Stimulated activated memory B cell treated with anti-CD40 and anti-IgM and Interleukin-4, amounts not matched to agents 10 μg/mL and 1 μg/mL and 100 μg/mL, for 72 hours (primary cell): ENCODE results near the gene ZNF646.
"Not testable (repeated sequence)": the region's sequence is repeated elsewhere in the genome, so short reads cannot be mapped to it uniquely, and the experiment has no call there.

Experiments used
- ATAC-seq: fragments of 150-1000 bp; cut with Tn5 transposase; 2 replicates; pipeline ENCODE4 v1.10.0; 2021
- H3K27ac Mint-ChIP-seq: one replicate; pipeline ENCODE4 v1.8.0; 2022; ENCODE audit warnings: mild to moderate bottlenecking, mixed read lengths
- H3K27me3 Mint-ChIP-seq: one replicate; pipeline ENCODE4 v1.8.0; 2022; ENCODE audit warnings: mixed read lengths
- H3K36me3 Mint-ChIP-seq: one replicate; pipeline ENCODE4 v1.8.0; 2022; ENCODE audit warnings: mixed read lengths
- H3K4me1 Mint-ChIP-seq: one replicate; pipeline ENCODE4 v1.8.0; 2022; ENCODE audit warnings: mixed read lengths
- H3K4me3 Mint-ChIP-seq: one replicate; pipeline ENCODE4 v1.8.0; 2022; ENCODE audit warnings: mild to moderate bottlenecking, moderate library complexity, mixed read lengths
- H3K9me3 Mint-ChIP-seq: one replicate; pipeline ENCODE4 v1.8.0; 2022; ENCODE audit warnings: mixed read lengths

The ZNF646 gene

GRCh38 chr16:31086629-31086906 is 12.3 kb downstream of the ZNF646 start:
- H3K9me3 Mint-ChIP-seq: no peaks in the 10 kb centered on the region
- peaks cover 21% of the 10 kb centered on the region for H3K36me3 Mint-ChIP-seq
- no peak overlapping the region for H3K27ac Mint-ChIP-seq
- no peaks in the 10 kb centered on the region for H3K27me3 Mint-ChIP-seq
- H3K4me3 Mint-ChIP-seq: no peak overlapping the region
- peaks cover 10% of the 10 kb centered on the region for H3K4me1 Mint-ChIP-seq
- ATAC-seq: no peak

- Mint-ChIP-seq H3K36me3 (peaks cover 15% of the 10 kb centered on the region), H3K4me1 (peaks cover 1% of the 10 kb centered on the region), H3K9me3 (no peaks in the 10 kb centered on the region), H3K27me3 (no peaks in the 10 kb centered on the region), H3K27ac (no peak overlapping the region), H3K4me3 (no peak overlapping the region)
- no peak for ATAC-seq
Measured at GRCh38 chr16:31087481-31087880, 13.3 kb downstream of the ZNF646 start.

- Mint-ChIP-seq H3K27ac (no peak overlapping the region), H3K36me3 (peaks cover 13% of the 10 kb centered on the region), H3K27me3 (no peaks in the 10 kb centered on the region), H3K4me1 (no peaks in the 10 kb centered on the region), H3K4me3 (no peak overlapping the region), H3K9me3 (no peaks in the 10 kb centered on the region)
- ATAC-seq: no peak
Measured at GRCh38 chr16:31087971-31088370, 13.7 kb downstream of the ZNF646 start.

- Mint-ChIP-seq H3K4me1 (peaks cover 5% of the 10 kb centered on the region), H3K27me3 (no peaks in the 10 kb centered on the region), H3K4me3 (no peak within 1 kb of the TSS), H3K9me3 (no peaks in the 10 kb centered on the region), H3K27ac (no peak within 1 kb of the TSS), H3K36me3 (peaks cover 8% of the 10 kb centered on the region)
- no peak for ATAC-seq
Measured at GRCh38 chr16:31088459-31089183, 14.4 kb downstream of the ZNF646 start, which contains the start of gene PRSS53. Gene PRSS53, minus strand, starts transcription at chr16:31088943. Its CDS starts 134 bp downstream, at chr16:31088809.

DNA sequence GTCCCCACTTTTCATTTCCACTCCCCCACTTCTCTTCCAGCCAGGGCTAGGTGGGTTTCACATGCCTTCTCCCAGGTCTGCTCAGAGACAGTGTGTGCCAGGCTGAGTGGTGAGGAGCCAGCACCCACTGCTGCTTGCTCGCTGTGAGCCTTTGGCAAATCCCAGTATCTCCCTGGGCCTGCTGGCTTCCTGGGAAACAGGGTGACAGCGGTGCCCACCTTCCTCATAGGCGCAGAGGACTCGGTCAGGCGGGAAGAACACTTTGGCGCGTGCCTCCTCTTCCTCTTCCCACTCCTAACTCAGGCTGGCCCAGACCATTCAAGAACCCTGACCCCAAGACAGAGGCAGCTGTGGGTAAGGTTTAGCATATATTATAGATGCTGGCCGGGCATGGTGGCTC is 15.0 kb downstream of the ZNF646 start:
- no peak overlapping the region for H3K27ac Mint-ChIP-seq
- H3K36me3 Mint-ChIP-seq: peaks cover 8% of the 10 kb centered on the region
- no peak for ATAC-seq
- H3K4me1 Mint-ChIP-seq: peaks cover 11% of the 10 kb centered on the region
- no peaks in the 10 kb centered on the region for H3K27me3 Mint-ChIP-seq
- H3K9me3 Mint-ChIP-seq: no peaks in the 10 kb centered on the region
- no peak overlapping the region for H3K4me3 Mint-ChIP-seq

DNA sequence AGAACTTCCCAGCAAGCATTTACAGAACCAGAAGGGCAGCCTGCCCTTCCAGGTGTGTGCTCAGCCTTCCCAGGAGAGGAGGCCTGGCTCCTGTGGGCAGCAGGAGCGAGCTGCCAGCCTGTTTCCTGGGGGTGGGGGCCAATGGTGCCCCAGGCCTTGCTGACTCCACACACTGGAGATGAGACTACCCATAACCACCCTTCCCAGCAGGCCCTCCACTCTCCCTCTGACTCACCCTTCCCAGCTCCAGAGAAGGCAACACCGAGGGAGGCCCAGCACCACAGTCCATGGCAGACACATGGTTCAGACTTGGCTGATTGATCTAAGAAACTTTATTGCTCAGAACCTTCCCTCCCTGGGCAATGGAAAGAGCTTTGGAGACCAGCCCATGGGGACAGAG is 16.3 kb downstream of the ZNF646 start:
- Mint-ChIP-seq H3K36me3 (peaks cover 8% of the 10 kb centered on the region), H3K4me1 (peaks cover 19% of the 10 kb centered on the region), H3K27me3 (no peaks in the 10 kb centered on the region), H3K9me3 (no peaks in the 10 kb centered on the region), H3K4me3 (no peak overlapping the region), H3K27ac (no peak overlapping the region)
- ATAC-seq: no peak

- Mint-ChIP-seq H3K4me1 (peaks cover 30% of the 10 kb centered on the region), H3K27ac (no peak overlapping the region)
Measured at GRCh38 chr16:31092330-31092729, 18.1 kb downstream of the ZNF646 start.

GRCh38 chr16:31093132-31093703 is 19.0 kb downstream of the ZNF646 start:
- no peak for ATAC-seq
- peak overlapping the region; percentile 83 for H3K27ac Mint-ChIP-seq
- peaks cover 30% of the 10 kb centered on the region for H3K4me1 Mint-ChIP-seq
- H3K4me3 Mint-ChIP-seq: peak overlapping the region; percentile 58
- H3K9me3 Mint-ChIP-seq: no peaks in the 10 kb centered on the region
- H3K27me3 Mint-ChIP-seq: no peaks in the 10 kb centered on the region
- peaks cover 8% of the 10 kb centered on the region for H3K36me3 Mint-ChIP-seq

More at GRCh38 chr16:31092330-31092729, 18.1 kb downstream of the ZNF646 start:
- Mint-ChIP-seq H3K36me3 (peaks cover 8% of the 10 kb centered on the region), H3K4me3 (no peak overlapping the region), H3K27me3 (no peaks in the 10 kb centered on the region), H3K9me3 (no peaks in the 10 kb centered on the region)
- no peak for ATAC-seq

- Mint-ChIP-seq H3K9me3 (no peaks in the 10 kb centered on the region), H3K36me3 (peaks cover 8% of the 10 kb centered on the region), H3K27ac (peak overlapping the region; percentile 83), H3K4me1 (peaks cover 30% of the 10 kb centered on the region), H3K27me3 (no peaks in the 10 kb centered on the region), H3K4me3 (peak overlapping the region; percentile 99)
- no peak for ATAC-seq
Measured at GRCh38 chr16:31094088-31094423, 19.8 kb downstream of the ZNF646 start.

DNA sequence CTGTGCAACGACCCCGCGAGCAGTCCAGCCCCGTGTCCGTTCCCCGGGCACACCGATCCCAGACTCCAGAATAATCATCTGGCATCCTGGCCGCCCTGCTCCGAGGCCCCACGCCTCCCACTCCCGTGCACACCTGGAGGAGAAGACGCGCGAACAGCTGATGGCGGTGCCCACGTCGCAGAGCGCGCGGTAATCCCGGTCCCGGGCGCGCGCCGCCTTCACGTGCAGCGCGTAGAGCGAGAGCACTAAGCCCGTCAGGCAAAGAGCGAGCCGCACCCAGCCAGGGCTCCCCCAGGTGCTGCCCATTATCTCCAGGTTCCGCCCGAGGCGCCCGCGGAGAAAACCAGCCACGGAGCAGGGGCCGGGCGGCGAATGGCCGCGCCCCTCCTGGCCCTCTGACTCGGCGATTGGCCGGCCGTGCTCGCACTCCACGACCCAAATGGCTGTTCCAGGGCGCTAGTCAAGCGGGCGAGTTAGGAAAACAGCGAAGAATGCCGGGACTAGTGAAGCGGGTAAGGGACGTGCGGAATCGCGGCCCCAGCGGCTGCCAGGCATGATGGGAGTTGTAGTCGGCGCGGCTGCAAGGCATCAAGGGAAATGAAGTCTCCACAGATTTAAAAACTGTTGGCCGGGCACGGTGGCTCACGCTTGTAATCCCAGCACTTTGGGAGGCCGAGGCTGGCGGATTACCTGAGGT is 20.4 kb downstream of the ZNF646 start, which contains the start of gene VKORC1:
Gene VKORC1 (minus strand): TSS at position 374 of the 697 bp plus-strand sequence. CDS start 68 bp downstream, at position 306.
- ATAC-seq: peak; percentile 95

GRCh38 chr16:31099860-31100638 is 25.8 kb downstream of the ZNF646 start:
- Mint-ChIP-seq H3K4me3 (no peak overlapping the region), H3K27ac (no peak overlapping the region), H3K9me3 (no peaks in the 10 kb centered on the region), H3K36me3 (no peaks in the 10 kb centered on the region), H3K27me3 (no peaks in the 10 kb centered on the region), H3K4me1 (peaks cover 15% of the 10 kb centered on the region)
- ATAC-seq: no peak

More for the DNA sequence above, 20.4 kb downstream of the ZNF646 start, which contains the start of gene VKORC1:
- Mint-ChIP-seq H3K4me3 (peak within 1 kb of the TSS; percentile 99), H3K4me1 (peaks cover 30% of the 10 kb centered on the region), H3K27me3 (no peaks in the 10 kb centered on the region), H3K27ac (peak within 1 kb of the TSS; percentile 83), H3K9me3 (no peaks in the 10 kb centered on the region), H3K36me3 (peaks cover 3% of the 10 kb centered on the region)

- H3K36me3 Mint-ChIP-seq, H3K27me3 Mint-ChIP-seq, ATAC-seq, H3K4me3 Mint-ChIP-seq, H3K4me1 Mint-ChIP-seq, H3K9me3 Mint-ChIP-seq, H3K27ac Mint-ChIP-seq: not testable (repeated sequence)
Measured at GRCh38 chr16:31100876-31101641, 26.8 kb downstream of the ZNF646 start.

DNA sequence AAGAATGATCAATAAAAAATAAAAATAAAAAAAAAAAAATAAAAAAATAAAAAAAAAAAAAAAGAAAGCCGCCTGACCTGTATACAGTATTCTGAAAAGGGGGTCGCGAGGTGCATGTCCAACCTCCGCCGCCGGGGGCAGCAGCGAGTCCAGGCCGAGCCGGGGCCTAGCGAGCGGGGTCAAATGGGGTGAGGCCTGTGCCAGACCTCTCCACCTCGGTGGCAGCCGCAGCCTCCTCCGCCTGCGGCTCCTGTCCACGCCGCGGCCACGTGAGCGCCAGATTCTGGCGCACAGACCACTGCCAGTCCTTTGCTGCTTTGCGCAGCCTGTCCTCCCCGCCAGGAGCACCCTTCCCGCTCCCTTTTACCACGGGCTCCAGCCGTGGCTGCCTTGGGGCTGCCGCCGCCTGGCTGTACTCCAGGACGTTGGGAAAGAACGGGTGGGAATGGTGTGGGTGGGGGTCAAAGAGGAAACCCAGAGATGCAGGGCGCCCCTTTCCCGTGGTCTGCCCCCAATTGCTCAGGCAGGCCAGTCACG is 31.5 kb downstream of the ZNF646 start:
- Mint-ChIP-seq H3K4me3 (peak overlapping the region; percentile 23), H3K4me1 (peaks cover 30% of the 10 kb centered on the region), H3K36me3 (peaks cover 14% of the 10 kb centered on the region), H3K9me3 (no peaks in the 10 kb centered on the region), H3K27ac (peak overlapping the region; percentile 65), H3K27me3 (no peaks in the 10 kb centered on the region)
- peak; percentile 80 for ATAC-seq
